ENCODE results near the gene THAP6. TPM values are rescaled to one million over a fixed set of nuclear protein-coding genes. Genes with fewer than 3 reads are reported as not detected.

THAP6 gene
- total RNA-seq, 4 donors from 2014 or later: 13.0 to 45.0 (median 17.0) TPM

- Histone ChIP-seq H3K9me3 (no peaks in the 10 kb centered on the region), H3K36me3 (peaks cover 44% of the 10 kb centered on the region), H3K4me1 (peaks cover 3% of the 10 kb centered on the region), H3K4me3 (no peak overlapping the region), H3K27ac (no peak overlapping the region), H3K27me3 (no peaks in the 10 kb centered on the region)
- no peak for DNase-seq (ENCODE audit: low spot score in 2 of 2)
- TF ChIP-seq CTCF (IDR thresholded peaks at IDR 0.05): no peak
- no peak for TF ChIP-seq EP300 (IDR thresholded peaks at IDR 0.05)
- no peak for TF ChIP-seq POLR2AphosphoS5 (IDR thresholded peaks at IDR 0.05)
- TF ChIP-seq POLR2A (IDR thresholded peaks at IDR 0.05): no peak
- 74% methylated on average over 2 of the region's 2 CpGs for WGBS
These were observed 24.1 kb upstream of the THAP6 start for GRCh38 chr4:75490155-75490554.

- Histone ChIP-seq H3K36me3 (peaks cover 30% of the 10 kb centered on the region), H3K4me1 (peaks cover 3% of the 10 kb centered on the region), H3K9me3 (no peaks in the 10 kb centered on the region), H3K4me3 (no peak overlapping the region), H3K27ac (no peak overlapping the region), H3K27me3 (no peaks in the 10 kb centered on the region)
- WGBS: 18% methylated on average over 1 of the region's 1 CpG
- TF ChIP-seq EP300 (IDR thresholded peaks at IDR 0.05): no peak
- no peak for TF ChIP-seq CTCF (IDR thresholded peaks at IDR 0.05)
- no peak for TF ChIP-seq POLR2AphosphoS5 (IDR thresholded peaks at IDR 0.05)
- no peak for TF ChIP-seq POLR2A (IDR thresholded peaks at IDR 0.05)
- DNase-seq (ENCODE audit: low spot score in 2 of 2): no peak
These were observed 19.7 kb upstream of the THAP6 start for GRCh38 chr4:75494563-75494962.

GRCh38 chr4:75495476-75495875 is 18.8 kb upstream of the THAP6 start:
- Histone ChIP-seq H3K36me3 (peaks cover 25% of the 10 kb centered on the region), H3K4me3 (no peak overlapping the region), H3K9me3 (no peaks in the 10 kb centered on the region), H3K4me1 (peaks cover 3% of the 10 kb centered on the region), H3K27ac (no peak overlapping the region), H3K27me3 (no peaks in the 10 kb centered on the region)
- TF ChIP-seq CTCF (IDR thresholded peaks at IDR 0.05) (no peak), POLR2AphosphoS5 (IDR thresholded peaks at IDR 0.05) (no peak), EP300 (IDR thresholded peaks at IDR 0.05) (no peak), POLR2A (IDR thresholded peaks at IDR 0.05) (no peak)
- 85% methylated on average over 2 of the region's 2 CpGs for WGBS
- DNase-seq (ENCODE audit: low spot score in 2 of 2): no peak

GRCh38 chr4:75496406-75496805 is 17.9 kb upstream of the THAP6 start:
- no peak overlapping the region for H3K27ac ChIP-seq
- H3K9me3 ChIP-seq: no peaks in the 10 kb centered on the region
- no peak for DNase-seq (ENCODE audit: low spot score in 2 of 2)
- H3K4me3 ChIP-seq: no peak overlapping the region
- TF ChIP-seq CTCF (IDR thresholded peaks at IDR 0.05): no peak
- no peak for TF ChIP-seq POLR2A (IDR thresholded peaks at IDR 0.05)
- no peak for TF ChIP-seq EP300 (IDR thresholded peaks at IDR 0.05)
- TF ChIP-seq POLR2AphosphoS5 (IDR thresholded peaks at IDR 0.05): no peak
- peaks cover 3% of the 10 kb centered on the region for H3K4me1 ChIP-seq
- 91% methylated on average over 2 of the region's 2 CpGs for WGBS
- H3K27me3 ChIP-seq: no peaks in the 10 kb centered on the region
- peaks cover 23% of the 10 kb centered on the region for H3K36me3 ChIP-seq

- DNase-seq (ENCODE audit: low spot score in 2 of 2): no peak
- peaks cover 18% of the 10 kb centered on the region for H3K36me3 ChIP-seq
- TF ChIP-seq POLR2AphosphoS5 (IDR thresholded peaks at IDR 0.05) (no peak), POLR2A (IDR thresholded peaks at IDR 0.05) (no peak), CTCF (IDR thresholded peaks at IDR 0.05) (no peak), EP300 (IDR thresholded peaks at IDR 0.05) (no peak)
- no peaks in the 10 kb centered on the region for H3K27me3 ChIP-seq
- WGBS: 77% methylated on average over 5 of the region's 5 CpGs
- no peak overlapping the region for H3K27ac ChIP-seq
- no peaks in the 10 kb centered on the region for H3K9me3 ChIP-seq
- no peak overlapping the region for H3K4me3 ChIP-seq
- H3K4me1 ChIP-seq: peaks cover 3% of the 10 kb centered on the region
These were observed 17.1 kb upstream of the THAP6 start for GRCh38 chr4:75497133-75497532.

Data from suprapubic skin (tissue), 4 donors.